ENCODE measurements around the gene TNRC6C.
"Not testable (repeated sequence)": the region's sequence is repeated elsewhere in the genome, so short reads cannot be mapped to it uniquely, and the experiment has no call there.

TNRC6C gene

DNA sequence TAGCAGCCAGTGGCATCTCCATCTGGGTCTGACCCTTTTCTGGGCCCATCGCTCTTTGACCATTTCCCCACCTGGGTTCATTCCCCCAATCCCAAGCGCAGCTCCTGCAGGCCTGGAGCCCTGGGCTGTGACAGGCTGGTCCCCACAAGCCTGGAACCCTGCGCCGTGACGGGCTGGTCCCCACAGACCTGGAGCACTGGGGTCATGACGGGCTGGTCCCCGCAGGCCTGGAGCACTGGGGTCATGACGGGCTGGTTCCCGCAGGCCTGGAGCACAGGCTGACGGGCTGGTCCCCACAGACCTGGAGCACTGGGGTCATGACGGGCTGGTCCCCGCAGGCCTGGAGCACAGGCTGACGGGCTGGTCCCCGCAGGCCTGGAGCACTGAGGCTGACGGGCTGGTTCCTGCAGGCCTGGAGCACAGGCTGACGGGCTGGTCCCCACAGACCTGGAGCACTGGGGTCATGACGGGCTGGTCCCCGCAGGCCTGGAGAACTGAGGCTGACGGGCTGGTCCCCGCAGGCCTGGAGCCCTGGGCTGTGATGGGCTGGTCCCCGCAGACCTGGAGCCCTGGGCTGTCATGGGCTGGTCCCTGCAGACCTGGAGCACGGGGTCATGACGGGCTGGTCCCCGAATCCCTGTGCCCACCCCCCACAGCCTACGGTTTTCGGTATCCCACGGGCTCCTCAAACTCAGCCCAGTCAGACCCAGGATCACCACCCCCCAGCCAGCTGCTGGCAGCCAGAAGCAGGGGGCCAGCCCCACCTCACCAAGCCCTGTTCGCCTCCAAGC lies 153.4 kb downstream of the TNRC6C start:
- DNase-seq (ENCODE audit: low spot score), result no peak

DNA sequence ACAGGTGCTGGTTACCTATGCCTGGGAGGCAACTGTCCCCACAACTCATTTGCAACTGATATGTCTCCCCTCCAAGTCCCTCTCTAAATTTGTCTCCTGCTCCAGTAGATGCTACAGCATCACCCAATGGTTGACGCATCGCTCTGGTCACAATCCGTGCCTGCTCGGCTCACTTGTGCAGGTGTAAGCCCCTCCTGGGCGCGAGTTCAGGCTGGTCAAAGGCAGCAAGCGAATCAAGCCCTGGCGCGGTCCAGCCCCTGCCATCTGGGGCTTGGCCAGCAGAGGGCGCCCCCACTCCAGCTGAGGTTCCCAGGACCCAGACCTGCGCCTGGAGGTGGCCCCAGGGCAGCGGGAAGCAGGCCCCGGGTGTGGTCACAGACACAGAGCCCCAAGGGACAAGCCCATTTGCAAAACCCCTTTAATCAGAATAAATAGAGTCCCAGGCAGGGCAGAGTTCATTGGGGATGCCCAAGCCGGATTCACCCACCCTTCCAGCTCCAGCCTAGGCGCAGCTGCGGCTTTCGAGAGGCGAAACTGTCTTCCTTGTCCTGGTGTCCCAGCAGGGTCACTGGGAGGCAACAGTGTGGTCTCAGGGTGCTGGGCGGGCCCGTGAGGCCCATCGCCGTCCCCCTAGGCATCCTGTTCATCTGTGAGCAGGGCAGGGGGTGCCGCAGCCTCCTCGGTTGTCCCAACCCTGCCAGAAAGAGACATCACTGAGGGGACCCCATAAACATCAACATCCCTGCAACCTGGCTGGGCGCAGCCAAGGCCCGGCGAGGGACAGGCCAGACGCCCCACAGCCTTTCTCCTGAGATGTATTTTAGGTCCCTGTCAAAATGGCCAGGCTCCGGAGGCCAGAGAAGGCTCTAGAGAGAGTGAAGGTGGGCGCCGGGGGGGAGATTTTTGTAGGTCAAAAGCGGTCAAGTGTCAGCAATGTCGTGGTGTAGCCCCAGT lies 154.3 kb downstream of the TNRC6C start:
- peak; percentile 29 for DNase-seq (ENCODE audit: low spot score)

DNA sequence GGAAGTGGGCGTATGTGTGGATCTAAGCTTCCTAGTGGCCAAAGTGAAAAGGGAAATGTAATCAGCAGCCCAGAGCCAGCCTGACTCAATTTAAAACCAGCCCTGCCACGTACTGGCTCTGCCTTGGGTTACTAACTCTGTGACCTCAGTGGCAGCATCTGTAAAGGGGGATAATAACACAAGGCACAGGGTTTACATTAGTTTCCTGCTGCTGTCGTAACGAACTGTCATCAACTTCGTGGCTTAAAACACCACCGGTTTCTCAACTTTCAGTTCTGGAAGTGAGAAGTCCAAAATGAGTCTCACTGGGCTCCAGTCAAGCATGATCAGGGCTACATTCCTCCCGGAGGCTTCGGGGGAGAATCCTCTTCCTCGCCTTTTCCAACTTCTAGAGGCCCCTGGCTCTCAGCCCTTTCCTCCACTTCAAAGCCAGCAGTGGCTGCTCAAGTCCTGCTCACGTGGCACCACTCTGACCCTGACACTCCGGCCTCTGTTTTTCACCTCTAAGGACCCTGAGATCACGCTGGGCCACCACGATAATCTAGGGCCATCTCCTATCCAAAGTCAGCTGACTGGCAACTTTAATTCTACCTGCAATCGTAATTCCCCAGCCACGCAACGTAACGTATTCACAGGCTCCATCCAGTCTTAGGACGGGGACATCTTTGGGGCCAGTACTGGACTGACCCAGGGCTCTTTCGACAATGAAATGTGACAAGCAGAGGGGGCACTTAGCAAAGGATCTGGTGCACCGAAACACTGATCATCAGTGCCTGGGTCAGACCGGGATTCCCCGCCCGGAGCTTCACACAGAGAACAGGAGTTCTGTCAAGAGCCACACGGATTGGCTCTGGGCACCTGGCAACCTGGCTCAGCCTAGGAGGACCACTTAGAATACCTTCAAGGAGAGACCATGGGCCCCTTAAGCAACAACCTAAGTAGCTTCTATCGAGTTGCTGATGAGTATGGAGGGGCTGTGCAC lies 155.6 kb downstream of the TNRC6C start:
- no peak for DNase-seq (ENCODE audit: low spot score)

- no peak for DNase-seq (ENCODE audit: low spot score)
Measured at GRCh38 chr17:78114831-78115723, 156.6 kb downstream of the TNRC6C start.

DNA sequence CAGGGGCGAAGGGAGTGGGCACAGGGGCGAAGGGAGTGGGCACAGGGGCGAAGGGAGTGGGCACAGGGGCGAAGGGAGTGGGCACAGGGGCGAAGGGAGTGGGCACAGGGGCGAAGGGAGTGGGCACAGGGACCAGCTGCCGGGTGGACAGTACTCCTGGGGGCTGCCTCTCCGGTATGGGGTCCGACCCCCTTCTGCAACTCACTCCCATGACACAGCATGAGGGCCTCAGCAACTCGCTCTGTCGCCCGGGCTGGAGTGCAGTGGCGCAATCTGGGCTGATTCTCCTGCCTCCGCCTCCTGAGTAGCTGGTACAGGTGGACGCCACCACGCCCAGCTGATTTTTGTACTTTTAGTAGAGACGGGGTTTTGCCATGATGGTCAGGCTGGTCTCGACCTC lies 157.3 kb downstream of the TNRC6C start:
- DNase-seq (ENCODE audit: low spot score), result not testable (repeated sequence)

DNA sequence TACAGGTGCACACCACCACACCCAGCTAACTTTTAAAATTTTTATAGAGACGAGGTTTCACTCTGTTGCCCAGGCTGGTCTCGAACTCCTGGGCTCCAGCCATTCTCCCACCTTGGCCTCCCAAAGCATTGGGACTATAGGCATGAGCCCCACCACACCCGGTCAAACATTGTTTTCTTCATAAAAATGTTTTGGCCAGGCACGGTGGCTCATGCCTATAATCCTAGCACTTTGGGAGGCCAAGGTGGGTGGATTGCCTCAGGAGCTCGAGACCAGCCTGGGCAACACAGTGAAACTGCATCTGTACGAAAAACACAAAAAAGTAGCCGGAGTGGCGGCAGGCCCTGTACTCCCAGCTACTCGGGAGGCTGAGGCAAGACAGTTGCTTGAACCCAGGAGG lies 157.9 kb downstream of the TNRC6C start:
- DNase-seq (ENCODE audit: low spot score), result no peak

DNA sequence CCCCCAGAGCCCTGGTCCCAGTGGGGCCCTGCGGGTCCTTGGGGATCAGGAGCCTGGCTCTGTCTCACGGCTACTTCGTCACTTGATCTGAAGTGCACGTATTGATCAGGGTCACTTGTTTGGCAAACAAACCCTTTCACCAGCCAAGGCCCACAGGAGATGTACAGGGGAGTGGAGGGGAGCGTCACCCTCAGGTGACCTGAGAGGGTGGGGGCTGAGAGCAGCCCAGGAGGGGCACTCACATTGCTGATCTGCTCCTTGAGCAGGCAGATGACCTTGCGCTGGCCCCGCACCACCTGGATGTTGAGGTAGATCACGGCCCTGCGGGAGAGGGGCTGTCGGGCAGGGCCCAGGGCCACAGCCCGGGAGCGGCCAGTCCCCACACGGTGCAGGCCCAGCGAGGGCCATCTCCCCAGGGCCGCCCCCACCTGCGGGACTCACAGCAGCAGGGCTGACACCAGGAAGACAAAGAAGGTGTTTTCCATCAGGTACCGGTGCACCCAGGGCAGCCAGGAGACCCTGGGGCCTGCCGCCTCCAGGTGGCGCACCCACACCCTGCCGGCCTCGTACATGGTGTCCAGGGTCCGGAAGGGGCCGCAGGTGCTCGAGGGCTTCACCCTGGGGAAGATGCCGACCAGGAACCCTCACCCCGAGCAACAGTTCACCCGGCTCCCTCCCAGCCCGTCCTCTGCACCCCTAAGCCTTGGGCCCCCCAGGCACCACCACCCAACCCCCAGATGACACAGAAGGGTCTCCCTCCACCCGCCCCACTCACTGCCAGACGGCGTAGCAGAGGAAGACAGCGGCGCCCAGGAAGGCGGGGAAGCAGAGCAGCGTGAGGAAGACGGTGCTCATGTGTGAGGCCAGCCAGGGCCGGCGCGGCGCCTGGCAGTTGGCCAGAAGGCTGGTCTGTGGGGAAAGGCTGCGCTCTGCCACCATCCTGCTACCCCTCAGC lies 158.8 kb downstream of the TNRC6C start:
- DNase-seq (ENCODE audit: low spot score), result no peak

GRCh38 chr17:78118801-78119241 lies 160.3 kb downstream of the TNRC6C start:
- DNase-seq (ENCODE audit: low spot score), result no peak

DNA sequence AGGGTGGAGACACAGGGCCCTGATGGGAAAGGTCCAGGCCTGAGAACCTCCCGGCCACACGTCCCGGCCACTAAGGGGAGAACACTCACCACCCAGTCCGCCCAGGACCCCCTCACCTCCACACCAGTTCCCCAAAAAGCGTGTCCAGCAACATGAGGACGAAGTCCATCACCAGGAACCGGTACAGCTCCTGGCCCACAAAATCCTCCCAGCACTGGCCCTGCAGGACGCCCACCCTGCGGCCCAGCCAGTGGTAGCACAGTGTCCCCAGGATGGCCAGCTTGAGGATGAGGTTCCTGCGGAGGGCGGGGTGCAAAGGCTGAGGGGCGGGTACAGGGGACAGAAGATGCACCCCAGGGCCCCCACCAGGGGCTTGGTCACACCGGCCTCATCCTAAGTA lies 162.0 kb downstream of the TNRC6C start:
- no peak for DNase-seq (ENCODE audit: low spot score)

DNA sequence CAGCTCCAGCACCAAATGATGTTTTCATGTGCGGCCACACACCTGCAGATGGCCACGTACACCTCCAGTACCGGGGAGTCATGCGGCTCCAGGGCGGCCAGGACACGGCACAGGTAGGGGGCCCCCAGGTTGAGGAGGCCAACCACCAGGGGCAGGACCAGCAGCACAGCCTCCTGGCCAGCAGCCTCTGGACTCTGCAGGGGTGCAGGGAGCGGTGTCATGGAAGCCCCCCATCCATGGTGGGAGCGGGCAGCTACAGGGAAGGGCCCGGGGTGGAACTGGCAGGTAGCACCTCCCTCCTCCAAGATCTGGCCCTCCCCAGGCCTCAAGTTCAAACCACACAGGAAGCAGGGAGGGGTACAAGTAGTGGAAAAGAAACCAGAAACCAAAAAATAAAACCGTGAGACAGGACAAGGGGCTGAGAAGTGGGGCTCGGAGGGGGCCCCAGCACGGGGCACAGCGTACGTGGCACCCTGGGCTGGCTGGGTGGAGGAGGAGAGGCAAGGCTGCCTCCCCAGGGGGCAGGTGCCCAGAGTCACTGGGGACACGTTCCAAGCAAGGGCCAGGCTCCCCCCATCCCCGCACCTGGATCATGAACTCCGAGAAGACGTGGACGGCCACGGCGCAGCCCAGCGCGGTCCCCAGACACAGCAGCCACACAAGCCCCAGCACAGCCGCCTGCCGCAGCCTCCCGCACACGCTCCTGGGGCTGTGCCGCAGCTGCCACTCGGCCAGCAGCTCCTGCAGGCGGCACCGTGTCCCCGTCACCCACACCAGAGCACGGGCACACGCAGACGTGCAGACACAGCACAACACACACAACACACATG lies 162.7 kb downstream of the TNRC6C start:
- no peak for DNase-seq (ENCODE audit: low spot score)

DNA sequence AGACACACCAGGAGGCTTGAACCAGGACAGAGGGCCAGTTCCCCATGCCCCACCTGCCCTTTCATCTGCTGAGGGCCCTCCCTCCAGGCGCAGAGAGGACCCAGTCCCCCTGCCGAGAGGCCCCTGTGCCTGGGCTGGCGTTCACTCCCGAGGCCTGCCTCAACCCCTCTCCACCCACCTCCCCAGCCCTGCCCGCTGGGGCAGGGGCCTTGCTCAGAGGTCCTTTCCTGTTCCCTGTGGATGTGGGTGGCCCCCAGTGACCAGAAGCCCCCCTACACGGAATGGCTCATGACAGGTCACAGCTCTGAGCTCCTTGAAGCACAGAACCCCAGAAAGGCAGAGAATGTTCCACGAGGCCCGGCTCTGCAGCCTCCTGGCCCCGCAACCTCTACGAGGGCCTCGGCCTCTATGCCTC lies 163.3 kb downstream of the TNRC6C start:
- DNase-seq (ENCODE audit: low spot score), result no peak

DNA sequence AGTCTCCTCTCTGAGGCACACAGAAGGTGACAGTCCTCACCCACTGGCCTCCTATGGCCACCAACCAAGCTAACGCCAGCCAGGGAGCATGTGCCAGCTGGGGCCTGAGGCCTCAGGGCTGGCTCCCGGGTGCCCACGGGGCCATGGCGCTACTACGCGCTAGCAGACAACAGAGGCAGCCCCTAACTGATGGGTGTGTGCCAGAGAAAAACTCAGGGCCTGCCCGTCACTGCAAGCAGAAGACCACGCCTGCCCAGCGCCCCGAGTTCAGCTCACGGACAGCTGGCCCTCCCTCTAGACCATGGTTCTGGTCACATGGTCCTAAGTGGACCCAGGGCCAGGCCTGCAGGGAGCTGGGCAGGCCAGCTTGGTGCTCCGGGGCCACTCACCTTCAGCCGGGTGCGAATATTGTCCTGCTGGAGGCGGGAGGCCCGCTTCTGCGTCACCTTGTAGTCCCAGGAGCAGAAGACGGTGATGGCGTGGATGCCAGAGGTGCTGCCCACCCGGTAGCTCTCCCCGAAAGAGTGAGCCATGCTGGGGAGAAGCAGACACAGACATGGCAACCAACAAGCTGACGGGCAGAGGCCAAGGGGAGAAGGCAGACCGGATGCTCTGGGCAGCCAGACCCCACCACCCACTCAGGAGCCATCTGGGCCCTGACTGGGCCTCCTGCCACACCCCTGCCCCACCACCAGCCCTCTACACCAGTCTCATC lies 163.9 kb downstream of the TNRC6C start:
- DNase-seq (ENCODE audit: low spot score), result no peak

- DNase-seq (ENCODE audit: low spot score), result no peak
Measured at GRCh38 chr17:78122931-78123249, 164.4 kb downstream of the TNRC6C start.

GRCh38 chr17:78123258-78123929 lies 164.9 kb downstream of the TNRC6C start:
- no peak for DNase-seq (ENCODE audit: low spot score)

DNA sequence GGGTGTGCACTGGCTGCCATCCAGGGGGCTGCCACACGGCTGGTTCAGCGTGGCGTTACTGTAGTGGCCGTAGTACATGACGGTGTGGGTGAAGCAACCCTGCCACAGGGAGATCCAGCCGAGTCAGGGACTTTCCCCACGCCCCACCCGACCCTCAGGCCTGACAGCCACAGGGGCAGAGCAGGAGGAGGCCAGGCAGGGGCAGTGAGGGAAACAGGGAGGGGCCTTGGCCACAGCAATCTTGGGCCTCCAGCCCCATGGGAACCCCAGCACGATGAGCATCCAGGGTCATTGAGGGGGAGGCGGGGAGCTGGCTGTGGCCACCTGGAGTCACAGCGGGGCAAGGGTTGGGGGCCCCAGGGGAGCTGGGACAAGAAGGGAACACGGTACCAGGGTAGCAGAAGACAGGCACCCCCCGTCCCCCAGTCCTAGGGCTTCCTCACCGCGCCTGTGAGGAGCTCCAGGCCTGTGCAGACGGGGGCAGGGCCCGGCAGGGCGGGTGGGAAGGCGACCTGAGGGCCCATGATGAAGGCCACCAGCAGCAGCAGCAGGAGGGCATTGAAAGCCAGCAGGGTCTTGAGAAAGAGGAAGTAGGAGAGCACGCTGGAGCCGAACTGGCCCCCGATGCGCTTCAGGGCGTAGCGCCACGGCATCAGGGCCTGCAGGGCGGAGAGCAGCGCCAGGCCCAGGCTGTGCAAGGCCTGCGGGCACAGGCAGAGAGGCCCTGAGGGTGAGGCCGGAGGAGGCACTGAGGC lies 165.8 kb downstream of the TNRC6C start:
- no peak for DNase-seq (ENCODE audit: low spot score)

GRCh38 chr17:78124836-78125137 lies 166.3 kb downstream of the TNRC6C start:
- no peak for DNase-seq (ENCODE audit: low spot score)
